Amniotic epithelial cell (primary cell): ENCODE measurements around the gene MTCH2.
"Not testable (repeated sequence)": the region's sequence is repeated elsewhere in the genome, so short reads cannot be mapped to it uniquely, and the experiment has no call there.

Experiments
- DNase-seq: peaks from one replicate; pipeline ENCODE4 v3.0.0-alpha.2; 2010; ENCODE audit warnings: low read depth

Gene MTCH2

GRCh38 chr11:47642099-47642855, at the start of gene MTCH2:
Gene MTCH2, minus strand, starts transcription at chr11:47642559. Its CDS starts 94 bp downstream, at chr11:47642465.
- DNase-seq: peak; percentile 96

DNA sequence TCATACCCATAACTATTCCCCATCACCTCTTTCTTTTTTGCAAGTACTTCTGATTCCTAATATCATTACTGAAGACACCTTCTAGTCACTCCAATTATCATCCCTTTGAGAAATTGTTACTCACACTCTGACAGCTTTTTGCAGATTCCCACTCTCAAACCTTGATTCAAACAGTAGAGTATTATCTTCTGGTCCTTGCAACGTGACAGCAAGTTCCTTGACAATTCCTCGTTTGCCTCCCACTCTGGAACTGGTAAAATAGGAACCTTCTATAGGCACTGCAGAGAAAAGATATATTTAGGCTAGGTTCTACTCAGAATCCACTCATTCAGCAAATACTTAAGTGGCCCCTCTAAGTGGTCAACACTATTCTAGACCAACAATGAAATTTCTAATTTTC, 49.6 kb upstream of the MTCH2 start:
- no peak for DNase-seq

- DNase-seq: no peak
These were observed 47.1 kb upstream of the MTCH2 start for GRCh38 chr11:47689480-47689879.

- no peak for DNase-seq
These were observed 46.6 kb upstream of the MTCH2 start for GRCh38 chr11:47688991-47689390.

GRCh38 chr11:47688111-47688510, 45.8 kb upstream of the MTCH2 start:
- DNase-seq: peak; percentile 25

- DNase-seq: not testable (repeated sequence)
These were observed 44.3 kb upstream of the MTCH2 start for GRCh38 chr11:47686704-47687103.

- DNase-seq: no peak
These were observed 43.8 kb upstream of the MTCH2 start for GRCh38 chr11:47686151-47686550.

DNA sequence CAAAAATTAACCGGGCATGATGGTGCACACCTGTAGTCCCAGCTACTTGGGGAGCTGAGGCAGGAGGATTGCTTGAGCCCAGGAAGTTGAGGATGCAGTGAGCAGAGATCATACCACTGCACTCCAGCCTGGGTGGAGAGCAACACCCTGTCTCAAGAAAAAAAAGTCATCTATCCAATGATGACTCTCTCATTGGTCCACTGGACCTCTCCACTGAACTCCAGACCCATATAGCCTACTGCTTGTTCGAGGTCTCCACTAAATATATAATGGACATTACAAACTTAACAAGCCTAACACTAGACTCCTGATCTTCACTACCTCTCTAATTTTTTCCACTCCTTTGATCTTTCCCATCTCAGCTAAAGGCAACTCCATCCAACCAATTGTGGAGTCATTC, 33.5 kb upstream of the MTCH2 start:
- no peak for DNase-seq

- DNase-seq: peak; percentile 23
These were observed 29.9 kb upstream of the MTCH2 start for GRCh38 chr11:47672283-47672730.

- no peak for DNase-seq
These were observed 27.5 kb upstream of the MTCH2 start for GRCh38 chr11:47669856-47670255.

DNA sequence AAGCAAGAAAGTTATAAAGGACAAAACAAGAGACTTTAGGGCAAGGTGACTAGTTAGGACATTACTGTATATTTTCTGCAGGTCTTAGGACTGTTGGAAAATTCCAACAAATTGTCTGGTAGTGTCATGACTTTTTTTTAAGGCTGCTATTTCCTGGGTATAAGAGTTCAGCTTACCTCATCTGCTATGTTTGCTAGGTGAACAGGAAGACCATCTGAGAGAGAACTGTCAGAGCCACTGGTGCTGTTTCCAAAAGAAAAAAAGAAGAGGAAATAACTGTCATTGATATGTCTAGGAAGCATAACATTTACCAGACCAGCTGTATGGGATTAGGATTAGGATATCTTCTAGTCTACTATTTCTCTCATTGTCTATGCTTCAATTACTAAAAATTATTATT, 26.3 kb upstream of the MTCH2 start:
- no peak for DNase-seq

DNA sequence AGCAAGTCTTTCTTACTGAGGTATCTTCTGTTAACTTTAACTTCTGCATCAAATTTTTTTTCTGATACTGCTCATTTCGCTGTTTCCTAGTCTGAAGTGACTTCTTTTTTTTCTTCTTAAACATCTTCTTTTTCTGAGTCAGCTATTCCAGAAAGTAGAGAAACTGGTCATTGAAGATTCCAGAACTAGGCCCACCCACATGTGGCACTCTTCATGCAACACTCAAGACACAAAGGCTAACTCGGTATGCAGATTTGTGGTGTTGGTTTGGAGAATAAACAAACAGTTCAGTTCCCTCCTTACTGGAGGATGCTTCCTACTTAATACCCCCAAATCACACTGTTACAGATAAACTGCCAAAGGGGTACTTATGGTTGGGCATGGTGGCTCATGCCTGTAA, 25.2 kb upstream of the MTCH2 start:
- DNase-seq: no peak

GRCh38 chr11:47667135-47667534, 24.8 kb upstream of the MTCH2 start:
- DNase-seq: peak; percentile 9

GRCh38 chr11:47664936-47665335, 22.6 kb upstream of the MTCH2 start:
- not testable (repeated sequence) for DNase-seq

DNA sequence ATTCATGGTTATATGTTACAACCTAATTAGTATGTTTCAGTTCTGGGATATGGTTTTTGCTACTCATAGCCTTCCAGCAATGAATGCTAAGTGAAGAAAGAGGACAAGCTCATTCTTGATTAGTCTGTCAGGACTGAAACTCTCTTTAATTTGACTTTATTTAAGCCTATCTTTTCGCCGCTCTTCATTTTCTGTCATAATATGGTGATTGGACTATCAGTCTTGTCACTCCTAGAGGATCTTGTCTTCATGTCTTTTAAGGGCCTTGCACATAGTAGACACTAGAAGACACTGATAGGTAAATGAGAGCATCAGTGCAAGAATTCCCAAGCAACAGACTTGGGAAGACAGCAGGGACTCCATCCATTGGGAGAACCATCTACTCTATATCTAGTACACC, 18.9 kb upstream of the MTCH2 start:
- no peak for DNase-seq

DNA sequence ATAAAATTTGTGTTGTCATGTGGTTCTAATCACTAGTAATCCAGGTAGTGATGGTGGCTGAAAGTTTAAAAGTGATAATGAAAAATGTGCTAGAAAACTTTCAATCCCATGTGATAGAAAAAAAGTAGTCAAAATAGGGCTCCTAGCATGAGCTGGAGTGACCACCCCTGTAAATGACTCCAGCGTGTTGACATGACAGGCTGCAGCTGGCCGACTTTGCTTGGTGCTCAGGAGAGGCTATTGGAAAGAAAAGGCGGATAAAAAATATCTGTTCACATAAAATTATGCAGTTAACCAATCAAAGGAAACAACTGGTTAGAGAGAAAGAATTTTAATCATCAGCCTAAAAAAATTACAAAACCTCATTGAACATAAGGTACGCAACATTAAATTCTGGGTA, 16.9 kb upstream of the MTCH2 start:
- no peak for DNase-seq

- DNase-seq: no peak
These were observed 14.0 kb upstream of the MTCH2 start for GRCh38 chr11:47656260-47656885.

DNA sequence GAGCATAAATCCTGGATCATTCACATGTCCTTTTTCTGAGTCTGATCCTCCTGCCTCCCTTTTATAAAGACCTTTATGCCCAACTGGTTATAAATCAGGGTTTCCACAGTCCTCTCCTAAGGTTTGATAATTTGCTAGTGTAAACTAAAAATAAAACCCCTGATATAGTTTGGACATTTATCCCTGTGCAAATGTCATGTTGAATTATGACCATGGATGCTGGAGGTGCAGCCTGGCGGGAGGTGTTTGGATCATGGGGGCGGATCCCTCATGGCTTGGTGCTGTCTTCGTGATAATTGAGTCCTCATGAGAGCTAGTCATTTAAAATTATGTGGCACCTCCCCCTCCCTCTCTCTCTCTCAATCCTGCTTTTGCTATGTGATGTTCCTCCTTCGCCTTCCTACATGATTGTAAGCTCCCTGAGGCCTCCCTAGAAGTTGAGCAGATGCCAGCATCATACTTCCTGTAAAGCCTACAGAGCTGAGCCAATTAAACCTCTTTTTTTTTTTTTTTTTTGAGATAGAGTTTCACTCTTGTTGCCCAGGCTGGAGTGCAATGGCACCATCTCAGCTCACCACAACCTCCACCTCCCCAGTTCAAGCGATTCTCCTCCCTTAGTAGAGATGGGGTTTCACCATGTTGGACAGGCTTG, 9.6 kb upstream of the MTCH2 start:
- no peak for DNase-seq

- no peak for DNase-seq
These were observed 6.9 kb upstream of the MTCH2 start for GRCh38 chr11:47649276-47649675.

DNA sequence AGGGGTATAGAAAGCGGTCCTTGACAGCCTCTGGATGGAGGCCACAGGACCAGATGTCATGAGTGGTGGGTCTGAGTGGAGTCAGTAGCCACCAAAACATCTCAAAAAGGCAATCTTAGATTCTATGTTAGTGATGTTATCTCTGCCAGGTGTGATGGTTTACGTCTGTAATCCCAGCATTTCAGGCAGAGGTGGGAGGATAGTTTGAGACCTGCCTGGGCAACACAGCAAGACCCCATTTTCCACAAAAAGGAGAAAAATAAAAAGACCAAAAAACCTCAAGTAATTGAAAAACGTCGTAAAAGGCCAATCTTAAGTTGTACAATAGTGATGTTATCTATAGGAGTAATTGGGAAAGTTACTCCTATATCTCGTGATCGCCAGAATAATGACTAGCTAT, 3.7 kb upstream of the MTCH2 start:
- no peak for DNase-seq

- no peak for DNase-seq
These were observed 3.1 kb upstream of the MTCH2 start for GRCh38 chr11:47645500-47645899.

- DNase-seq: no peak
These were observed 710 bp downstream of the MTCH2 start for GRCh38 chr11:47641600-47642098.

GRCh38 chr11:47640506-47640905, 1.9 kb downstream of the MTCH2 start:
- not testable (repeated sequence) for DNase-seq
